ENCODE measurements around the gene LTB4R.

DNA sequence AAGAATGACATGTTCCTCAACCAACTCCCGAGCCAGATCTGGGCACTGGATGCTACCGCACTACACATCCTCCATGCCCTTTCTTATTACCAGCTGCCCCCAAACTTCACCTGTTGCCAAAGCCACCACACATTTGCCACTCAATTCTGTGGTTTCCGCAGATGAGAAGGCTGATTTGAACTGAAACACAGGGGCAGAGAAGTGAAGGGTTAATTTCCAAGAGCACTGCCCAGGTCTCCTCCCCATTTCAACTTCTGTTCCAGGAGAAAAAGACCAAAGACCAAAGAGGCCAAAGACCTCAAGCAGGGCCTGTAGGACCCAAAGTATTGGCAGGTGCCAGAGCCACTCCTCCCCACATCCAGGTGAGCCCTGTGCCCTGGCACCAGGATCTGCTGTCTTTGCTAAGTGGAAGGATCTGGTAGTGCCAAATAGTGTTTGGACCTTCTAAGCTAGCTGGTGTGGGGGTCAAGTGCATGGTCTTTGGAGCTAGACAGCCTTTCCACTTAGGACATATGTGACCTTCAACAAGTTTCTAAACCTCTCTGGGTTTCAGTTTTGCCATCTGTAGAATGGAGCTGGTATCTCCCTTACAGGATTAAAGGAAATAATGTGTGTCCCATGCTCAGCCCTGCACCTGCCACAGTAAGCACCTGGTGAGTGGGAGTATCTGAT, 19.7 kb upstream of the LTB4R start:
- TF ChIP-seq, protein P1, sequence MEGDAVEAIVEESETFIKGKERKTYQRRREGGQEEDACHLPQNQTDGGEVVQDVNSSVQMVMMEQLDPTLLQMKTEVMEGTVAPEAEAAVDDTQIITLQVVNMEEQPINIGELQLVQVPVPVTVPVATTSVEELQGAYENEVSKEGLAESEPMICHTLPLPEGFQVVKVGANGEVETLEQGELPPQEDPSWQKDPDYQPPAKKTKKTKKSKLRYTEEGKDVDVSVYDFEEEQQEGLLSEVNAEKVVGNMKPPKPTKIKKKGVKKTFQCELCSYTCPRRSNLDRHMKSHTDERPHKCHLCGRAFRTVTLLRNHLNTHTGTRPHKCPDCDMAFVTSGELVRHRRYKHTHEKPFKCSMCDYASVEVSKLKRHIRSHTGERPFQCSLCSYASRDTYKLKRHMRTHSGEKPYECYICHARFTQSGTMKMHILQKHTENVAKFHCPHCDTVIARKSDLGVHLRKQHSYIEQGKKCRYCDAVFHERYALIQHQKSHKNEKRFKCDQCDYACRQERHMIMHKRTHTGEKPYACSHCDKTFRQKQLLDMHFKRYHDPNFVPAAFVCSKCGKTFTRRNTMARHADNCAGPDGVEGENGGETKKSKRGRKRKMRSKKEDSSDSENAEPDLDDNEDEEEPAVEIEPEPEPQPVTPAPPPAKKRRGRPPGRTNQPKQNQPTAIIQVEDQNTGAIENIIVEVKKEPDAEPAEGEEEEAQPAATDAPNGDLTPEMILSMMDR (conservative IDR thresholded peaks at IDR 0.05), result no peak
- no peak for TF ChIP-seq ZFX (IDR thresholded peaks at IDR 0.05)

Measured in C4-2B (cell line).